Gastrocnemius medialis (tissue), 4 donors: ENCODE data around the gene TPSG1.

Experiments
- POLR2A ChIP-seq, 2 donors: fragments of 450-650 bp; IDR thresholded peaks; one replicate each; pipeline ENCODE4 v1.6.1; 2017; ENCODE audit warnings: antibody characterized with exemption in 2 of 2, mild to moderate bottlenecking in 2 of 2, moderate library complexity in 2 of 2
- TF ChIP-seq, protein P1 (sequence below), 5 experiments: fragments of 450-650 bp in 3 of 5; fragments of 200-600 bp in 2 of 5; sonication (generic) in 2 of 5; IDR thresholded peaks in 4 of 5; conservative IDR thresholded peaks in 1 of 5; 1 replicate in 4 of 5; 2 replicates in 1 of 5; pipeline ENCODE4 v1.5.1; 2016 to 2019; ENCODE audit warnings: antibody characterized with exemption in 5 of 5, mild to moderate bottlenecking in 3 of 5, moderate library complexity in 3 of 5

DNA sequence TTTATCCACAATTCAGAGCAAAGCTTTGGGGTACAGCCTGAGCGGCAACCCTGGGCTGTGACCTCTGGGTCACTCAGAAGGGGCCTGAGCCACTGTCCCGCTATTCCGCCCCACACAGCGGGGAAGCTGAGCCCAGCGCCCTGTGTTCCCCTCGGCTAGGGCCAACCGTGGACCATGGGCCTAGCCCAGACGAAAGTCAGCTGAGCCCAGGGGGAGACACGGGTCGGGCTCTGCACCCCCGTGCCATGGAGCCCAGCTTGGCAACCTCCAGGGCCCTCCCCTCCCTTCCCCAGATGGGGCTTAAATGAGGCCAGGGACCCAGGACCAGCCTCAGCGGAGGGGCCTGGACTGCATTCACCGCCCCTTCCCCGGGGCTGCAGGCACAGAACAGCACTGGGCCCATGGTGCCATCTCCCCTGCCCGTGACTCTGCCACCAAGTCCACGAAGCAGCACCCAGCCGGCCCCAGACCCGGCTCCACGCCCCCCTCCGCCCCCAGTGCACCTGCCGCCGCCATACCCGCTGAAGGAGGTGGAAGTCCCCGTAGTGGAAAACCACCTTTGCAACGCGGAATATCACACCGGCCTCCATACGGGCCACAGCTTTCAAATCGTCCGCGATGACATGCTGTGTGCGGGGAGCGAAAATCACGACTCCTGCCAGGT is 32.6 kb upstream of the TPSG1 start:
- TF ChIP-seq, protein P1, sequence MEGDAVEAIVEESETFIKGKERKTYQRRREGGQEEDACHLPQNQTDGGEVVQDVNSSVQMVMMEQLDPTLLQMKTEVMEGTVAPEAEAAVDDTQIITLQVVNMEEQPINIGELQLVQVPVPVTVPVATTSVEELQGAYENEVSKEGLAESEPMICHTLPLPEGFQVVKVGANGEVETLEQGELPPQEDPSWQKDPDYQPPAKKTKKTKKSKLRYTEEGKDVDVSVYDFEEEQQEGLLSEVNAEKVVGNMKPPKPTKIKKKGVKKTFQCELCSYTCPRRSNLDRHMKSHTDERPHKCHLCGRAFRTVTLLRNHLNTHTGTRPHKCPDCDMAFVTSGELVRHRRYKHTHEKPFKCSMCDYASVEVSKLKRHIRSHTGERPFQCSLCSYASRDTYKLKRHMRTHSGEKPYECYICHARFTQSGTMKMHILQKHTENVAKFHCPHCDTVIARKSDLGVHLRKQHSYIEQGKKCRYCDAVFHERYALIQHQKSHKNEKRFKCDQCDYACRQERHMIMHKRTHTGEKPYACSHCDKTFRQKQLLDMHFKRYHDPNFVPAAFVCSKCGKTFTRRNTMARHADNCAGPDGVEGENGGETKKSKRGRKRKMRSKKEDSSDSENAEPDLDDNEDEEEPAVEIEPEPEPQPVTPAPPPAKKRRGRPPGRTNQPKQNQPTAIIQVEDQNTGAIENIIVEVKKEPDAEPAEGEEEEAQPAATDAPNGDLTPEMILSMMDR (IDR thresholded peaks at IDR 0.05 in 4 of 5, conservative IDR thresholded peaks at IDR 0.05 in 1 of 5): no peak
- TF ChIP-seq POLR2A (IDR thresholded peaks at IDR 0.05): no peak
